Measurements from ENCODE around the gene GAS2L2. TPM values are rescaled to one million over a fixed set of nuclear protein-coding genes. Genes with fewer than 3 reads are reported as not detected.

Gene GAS2L2
- total RNA-seq, 2 donors from 2014 or later = not detected

- Histone ChIP-seq H3K36me3 (no peaks in the 10 kb centered on the region), H3K9me3 (no peaks in the 10 kb centered on the region), H3K27me3 (replicated peaks; ENCODE audit: insufficient read depth) (no peaks in the 10 kb centered on the region), H3K27ac (no peak overlapping the region), H3K4me3 (no peak overlapping the region), H3K4me1 (replicated peaks) (no peaks in the 10 kb centered on the region)
- intact Hi-C loops (cut with DNase I) = no loop called here
- no peak for TF ChIP-seq POLR2AphosphoS5 (IDR thresholded peaks at IDR 0.05)
- TF ChIP-seq POLR2A (IDR thresholded peaks at IDR 0.05) = no peak
- no peak for TF ChIP-seq CTCF (IDR thresholded peaks at IDR 0.05)
- DNase-seq (ENCODE audit: low spot score) = no peak
- WGBS = 76% methylated on average over 6 of the region's 6 CpGs
Observed at GRCh38 chr17:35700150-35700549, 52.9 kb downstream of the GAS2L2 start.

GRCh38 chr17:35698800-35699199 is 54.2 kb downstream of the GAS2L2 start:
- no peak for TF ChIP-seq CTCF (IDR thresholded peaks at IDR 0.05)
- no peak for TF ChIP-seq POLR2A (IDR thresholded peaks at IDR 0.05)
- no peak for TF ChIP-seq POLR2AphosphoS5 (IDR thresholded peaks at IDR 0.05)
- H3K27ac ChIP-seq = no peak overlapping the region
- intact Hi-C loops (cut with DNase I) = no loop called here
- H3K9me3 ChIP-seq = no peaks in the 10 kb centered on the region
- no peaks in the 10 kb centered on the region for H3K4me1 ChIP-seq (replicated peaks)
- peaks cover 0 to 5% of the 10 kb centered on the region in 2 donors for H3K36me3 ChIP-seq
- no peak for DNase-seq (ENCODE audit: low spot score)
- no peaks in the 10 kb centered on the region for H3K27me3 ChIP-seq (replicated peaks; ENCODE audit: insufficient read depth)
- no peak overlapping the region for H3K4me3 ChIP-seq
- WGBS = 94% methylated on average over 2 of the region's 2 CpGs

- WGBS = 63% methylated on average over 2 of the region's 2 CpGs
- H3K4me3 ChIP-seq = no peak overlapping the region
- H3K27ac ChIP-seq = no peak overlapping the region
- H3K27me3 ChIP-seq (replicated peaks; ENCODE audit: insufficient read depth) = no peaks in the 10 kb centered on the region
- no peak for DNase-seq (ENCODE audit: low spot score)
- H3K36me3 ChIP-seq = peaks cover 0 to 5% of the 10 kb centered on the region in 2 donors
- intact Hi-C loops (cut with DNase I) = no loop called here
- H3K9me3 ChIP-seq = no peaks in the 10 kb centered on the region
- no peaks in the 10 kb centered on the region for H3K4me1 ChIP-seq (replicated peaks)
- TF ChIP-seq POLR2AphosphoS5 (IDR thresholded peaks at IDR 0.05) (no peak), POLR2A (IDR thresholded peaks at IDR 0.05) (no peak), CTCF (IDR thresholded peaks at IDR 0.05) (no peak)
Observed at GRCh38 chr17:35695613-35696012, 57.4 kb downstream of the GAS2L2 start.

- Histone ChIP-seq H3K27me3 (replicated peaks; ENCODE audit: insufficient read depth) (no peaks in the 10 kb centered on the region), H3K4me3 (no peak overlapping the region), H3K36me3 (peaks cover 0 to 5% of the 10 kb centered on the region in 2 donors), H3K9me3 (no peaks in the 10 kb centered on the region), H3K27ac (no peak overlapping the region), H3K4me1 (replicated peaks) (no peaks in the 10 kb centered on the region)
- DNase-seq (ENCODE audit: low spot score) = no peak
- 85% methylated on average over 2 of the region's 2 CpGs for WGBS
- TF ChIP-seq CTCF (IDR thresholded peaks at IDR 0.05) = no peak
- no peak for TF ChIP-seq POLR2A (IDR thresholded peaks at IDR 0.05)
- TF ChIP-seq POLR2AphosphoS5 (IDR thresholded peaks at IDR 0.05) = no peak
- intact Hi-C loops (cut with DNase I) = no loop called here
Observed at GRCh38 chr17:35694906-35695305, 58.1 kb downstream of the GAS2L2 start.

Other genes starting within 250 kb of the GAS2L2 start
- gene SLFN12L, start 215.6 kb downstream of the GAS2L2 start, total RNA-seq = 1 to 10 TPM in 1 of 2 donors, under 1 TPM in 1; 0.23 to 1.2 TPM
- not detected for gene SLFN14, start 192.4 kb downstream of the GAS2L2 start, total RNA-seq
- gene PEX12, start 174.7 kb downstream of the GAS2L2 start, total RNA-seq = 10 to 100 TPM in 1 of 2 donors, 1 to 10 TPM in 1; 9.4 to 11.6 TPM
- gene AP2B1, start 165.9 kb downstream of the GAS2L2 start, total RNA-seq = 10 to 100 TPM; 66.8 to 92.9 TPM
- 1 to 10 TPM; 5.4 to 7.2 TPM for gene RASL10B, start 21.6 kb downstream of the GAS2L2 start, total RNA-seq
- gene C17orf50, start 7.6 kb upstream of the GAS2L2 start, total RNA-seq = 10 to 100 TPM in 1 of 2 donors, not detected in 1; 15.8 TPM
- 100 to 1,000 TPM in 1 of 2 donors, 10 to 100 TPM in 1; 12.8 to 146 TPM for gene MMP28, start 42.4 kb upstream of the GAS2L2 start, total RNA-seq
- gene TAF15, start 56.2 kb upstream of the GAS2L2 start, total RNA-seq = 10 to 100 TPM; 57.2 to 86.1 TPM
- under 1 TPM in 1 of 2 donors, not detected in 1; 0.40 TPM for gene HEATR9, start 115.7 kb upstream of the GAS2L2 start, total RNA-seq
- gene CCL5, start 127.1 kb upstream of the GAS2L2 start, total RNA-seq = 1 to 10 TPM; 1.2 to 4.5 TPM
- gene RDM1, start 177.5 kb upstream of the GAS2L2 start, total RNA-seq = 1 to 10 TPM in 1 of 2 donors, not detected in 1; 2.4 TPM
- gene LYZL6, start 190.5 kb upstream of the GAS2L2 start, total RNA-seq = 1 to 10 TPM in 1 of 2 donors, not detected in 1; 4.4 TPM
- not detected for gene CCL16, start 228.3 kb upstream of the GAS2L2 start, total RNA-seq
- gene CCL14, start 233.5 kb upstream of the GAS2L2 start, total RNA-seq = 10 to 100 TPM; 19.9 to 28.0 TPM
- gene CCL15, start 248.3 kb upstream of the GAS2L2 start, total RNA-seq = not detected

All from prostate gland (tissue), 2 donors.